Transverse colon (tissue), 4 donors: ENCODE results near the gene ATP5MC3. TPM values are rescaled to one million over a fixed set of nuclear protein-coding genes. Genes with fewer than 3 reads are reported as not detected.

Source experiments
- DNase-seq: peaks from one replicate; pipeline ENCODE4 v3.0.0-alpha.2; 2019
- H3K27ac ChIP-seq, 4 donors: fragments of 200-600 bp; sonication (generic); 2 replicates each; pipeline ENCODE4 v1.5.1; 2016 to 2018; ENCODE audit warnings: inconsistent platforms in 4 of 4
- H3K27me3 ChIP-seq: fragments of 200-600 bp; sonication (generic); 2 replicates; pipeline ENCODE4 v1.5.1; 2017; ENCODE audit warnings: inconsistent platforms
- H3K36me3 ChIP-seq, 4 donors: fragments of 200-600 bp; sonication (generic); 2 replicates each; pipeline ENCODE4 v1.5.1; 2017 to 2019; ENCODE audit warnings: inconsistent platforms in 4 of 4
- H3K4me1 ChIP-seq, 4 donors: fragments of 200-600 bp; sonication (generic); 2 replicates each; pipeline ENCODE4 v1.5.1; 2017 to 2020; ENCODE audit warnings: inconsistent platforms in 4 of 4
- H3K4me3 ChIP-seq, 4 donors: fragments of 200-600 bp; sonication (generic); 1 replicate in 1 of 4; 2 replicates in 3 of 4; pipeline versions ENCODE4 v1.5.1 to v1.6.1; 2017 to 2019; ENCODE audit warnings: inconsistent platforms in 4 of 4
- H3K9me3 ChIP-seq, 2 donors: fragments of 200-600 bp; sonication (generic); 2 replicates each; pipeline ENCODE4 v1.5.1; 2017 to 2019; ENCODE audit warnings: inconsistent platforms in 2 of 2
- CTCF ChIP-seq, 5 experiments: fragments of 200-600 bp in 3 of 5; fragments of 450-650 bp in 2 of 5; sonication (generic) in 3 of 5; IDR thresholded peaks; 1 replicate in 2 of 5; 2 replicates in 3 of 5; pipeline ENCODE4 v1.5.1; 2016 to 2017; ENCODE audit warnings: antibody characterized with exemption in 5 of 5, inconsistent platforms in 3 of 5, mild to moderate bottlenecking in 2 of 5, moderate library complexity in 1 of 5
- EP300 ChIP-seq: sonication (generic); formaldehyde crosslinking; IDR thresholded peaks from one replicate; pipeline ENCODE4 v1.6.1; 2017; ENCODE audit warnings: antibody characterized with exemption, low read depth
- POLR2A ChIP-seq: fragments of 450-650 bp; IDR thresholded peaks from one replicate; pipeline ENCODE4 v1.6.1; 2016; ENCODE audit warnings: antibody characterized with exemption, mild to moderate bottlenecking, moderate library complexity
- POLR2AphosphoS5 ChIP-seq, 3 donors: sonication (generic); formaldehyde crosslinking; IDR thresholded peaks; one replicate each; pipeline ENCODE4 v1.6.1; 2016; ENCODE audit warnings: antibody characterized with exemption in 3 of 3
- WGBS, 2 donors: methylation state at CpG; one replicate each; pipeline ENCODE4 v1.1.5; 2018; ENCODE audit warnings: low coverage in 1 of 2; 5-methylcytosine and 5-hydroxymethylcytosine counted together
- in situ Hi-C, 4 donors: fragments of 200-750 bp; cut with MboI; loops; one replicate each; pipeline versions ENCODE4 v1.15.0 to v1.15.1; 2017; ENCODE audit warnings: low sequenced_read_pairs in 3 of 4, low pct_ligation_motif_present in 1 of 4, low pct_unique_long_range_greater_than_20kb in 1 of 4
- intact Hi-C: fragments of 100-400 bp; cut with DNase I; formaldehyde crosslinking; loops from one replicate; pipeline ENCODE4 v1.15.1; 2023; ENCODE audit warnings: low total_unique reads
- total RNA-seq, 4 donors: library from RNA; depleted of rRNA; stranded (reverse); fragments of >200 nt; gene quantifications; one replicate each; pipeline ENCODE4 v1.1.0, GENCODE V29; 2016

Gene ATP5MC3
- total RNA-seq, 4 donors from 2014 or later, result 88.4 to 391 (median 181) TPM

DNA sequence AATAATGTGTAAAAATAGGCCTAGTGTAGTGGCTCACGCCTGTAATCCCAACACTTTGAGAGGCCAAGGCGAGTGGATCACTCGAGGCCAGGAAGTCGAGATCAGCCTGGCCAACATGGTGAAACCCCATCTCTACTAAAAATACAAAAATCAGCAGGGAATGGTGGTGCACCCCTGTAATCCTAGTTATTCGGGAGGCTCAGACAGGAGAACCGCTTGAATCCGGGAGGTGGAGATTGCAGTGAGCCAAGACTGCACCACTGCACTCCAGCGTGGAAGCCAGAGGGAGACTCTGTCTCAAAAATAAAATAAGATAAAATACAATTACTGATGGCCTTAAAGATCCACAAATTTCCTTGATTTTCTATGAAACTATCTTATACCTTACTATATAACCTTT, 17.3 kb downstream of the ATP5MC3 start:
- Histone ChIP-seq H3K4me1 (peaks cover 4 to 21% (median 8%) of the 10 kb centered on the region in 4 donors), H3K36me3 (no peaks in the 10 kb centered on the region), H3K27me3 (no peaks in the 10 kb centered on the region), H3K9me3 (no peaks in the 10 kb centered on the region), H3K27ac (no peak overlapping the region), H3K4me3 (no peak overlapping the region)
- WGBS, 2 donors, result 93 to 95% methylated on average over 5 to 8 of the region's 8 CpGs
- DNase-seq, result no peak
- in situ Hi-C loops (no loop called here), intact Hi-C loops (no loop called here)
- TF ChIP-seq CTCF (IDR thresholded peaks at IDR 0.05), result no peak
- no peak for TF ChIP-seq POLR2A
- no peak for TF ChIP-seq POLR2AphosphoS5 (IDR thresholded peaks at IDR 0.05)
- no peak for TF ChIP-seq EP300

DNA sequence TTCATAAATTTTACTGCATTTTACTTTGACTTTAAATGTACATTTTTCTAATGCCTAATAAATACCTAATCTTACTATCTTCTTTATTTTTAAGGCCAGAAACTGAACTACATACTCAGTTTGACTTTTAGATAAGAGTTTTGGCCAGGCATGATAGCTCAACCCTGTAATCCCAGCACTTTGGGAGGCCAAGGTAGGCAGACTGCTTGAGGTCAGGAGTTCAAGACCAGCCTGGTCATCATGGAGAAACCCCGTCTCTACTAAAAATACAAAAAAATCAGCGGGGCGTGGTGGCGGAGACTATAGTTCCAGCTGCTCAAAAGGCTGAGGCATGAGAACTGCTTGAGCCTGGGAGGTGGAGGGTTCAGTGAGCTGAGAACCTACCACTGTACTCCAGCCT, 22.6 kb downstream of the ATP5MC3 start:
- Histone ChIP-seq H3K4me1 (peaks cover 0 to 21% (median 9%) of the 10 kb centered on the region in 4 donors), H3K4me3 (no peak overlapping the region), H3K27me3 (no peaks in the 10 kb centered on the region), H3K36me3 (no peaks in the 10 kb centered on the region), H3K27ac (no peak overlapping the region), H3K9me3 (no peaks in the 10 kb centered on the region)
- in situ Hi-C loops, result no loop called here
- TF ChIP-seq CTCF (IDR thresholded peaks at IDR 0.05) (no peak), EP300 (no peak), POLR2AphosphoS5 (IDR thresholded peaks at IDR 0.05) (no peak)
- DNase-seq, result no peak
- intact Hi-C loops, result no loop called here
- 89 to 97% methylated on average over 3 to 4 of the region's 4 CpGs for WGBS, 2 donors

DNA sequence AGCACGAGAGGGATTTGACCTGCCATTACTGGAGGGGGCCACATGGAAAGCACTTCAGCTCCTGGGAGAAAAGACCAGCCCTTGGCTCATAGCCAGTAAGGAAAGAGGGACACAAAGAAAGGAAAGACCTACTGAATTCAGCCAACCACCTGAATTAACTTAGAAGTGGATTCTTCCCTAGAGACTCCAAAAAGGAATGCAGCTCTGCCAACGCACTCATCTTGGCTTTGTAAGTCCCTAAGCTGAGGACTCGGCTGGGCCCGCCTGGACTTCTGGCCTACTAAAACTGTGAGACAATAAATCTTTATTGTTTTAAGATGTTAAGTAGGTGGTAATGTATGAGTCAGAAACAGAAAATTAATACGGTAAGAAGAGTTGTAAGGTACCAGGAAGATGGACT, 25.0 kb downstream of the ATP5MC3 start:
- H3K4me3 ChIP-seq, result no peak overlapping the region
- peaks cover 3 to 31% (median 9%) of the 10 kb centered on the region in 4 donors for H3K4me1 ChIP-seq
- TF ChIP-seq POLR2AphosphoS5 (IDR thresholded peaks at IDR 0.05), result no peak
- TF ChIP-seq POLR2A, result no peak
- TF ChIP-seq EP300, result no peak
- no peak for TF ChIP-seq CTCF (IDR thresholded peaks at IDR 0.05)
- H3K36me3 ChIP-seq, result no peaks in the 10 kb centered on the region
- peak overlapping the region; percentile 39 to 73 (median 58) for H3K27ac ChIP-seq
- WGBS, 2 donors, result 46 to 49% methylated on average over 5 of the region's 5 CpGs
- intact Hi-C loops, result loop anchor here (2.0 kb wide), 1 partner anchor 20 kb away; no protein-coding TSS in a partner anchor
- no peaks in the 10 kb centered on the region for H3K27me3 ChIP-seq
- in situ Hi-C loops, result no loop called here
- peak; percentile 76 for DNase-seq
- H3K9me3 ChIP-seq, result no peaks in the 10 kb centered on the region

DNA sequence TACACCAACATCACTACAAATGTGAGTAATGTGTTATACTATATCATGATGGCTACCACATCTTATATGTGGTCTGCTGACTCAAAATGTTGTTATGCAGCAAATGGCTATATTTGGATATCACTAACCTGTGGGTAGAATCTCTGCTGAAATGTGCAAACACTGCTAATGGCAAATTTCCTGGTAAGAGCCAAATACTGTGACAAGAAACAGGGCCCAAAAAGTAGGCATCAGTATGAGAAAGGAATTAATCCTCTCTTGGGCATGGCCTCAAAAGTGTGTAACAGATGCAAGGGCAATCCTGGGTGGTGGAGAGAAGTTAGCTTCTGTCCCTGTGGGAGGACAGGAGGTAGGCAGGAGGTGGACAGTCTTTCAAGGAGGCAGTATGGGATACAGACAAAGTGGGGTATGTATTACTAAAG, 26.8 kb downstream of the ATP5MC3 start:
- no peak for DNase-seq
- intact Hi-C loops, result no loop called here
- H3K4me3 ChIP-seq, result no peak overlapping the region
- H3K9me3 ChIP-seq, result no peaks in the 10 kb centered on the region
- H3K27ac ChIP-seq, result no peak overlapping the region
- H3K4me1 ChIP-seq, result peaks cover 3 to 31% (median 9%) of the 10 kb centered on the region in 4 donors
- TF ChIP-seq EP300 (no peak), POLR2AphosphoS5 (IDR thresholded peaks at IDR 0.05) (no peak)
- H3K27me3 ChIP-seq, result no peaks in the 10 kb centered on the region
- H3K36me3 ChIP-seq, result no peaks in the 10 kb centered on the region
- in situ Hi-C loops, result no loop called here

DNA sequence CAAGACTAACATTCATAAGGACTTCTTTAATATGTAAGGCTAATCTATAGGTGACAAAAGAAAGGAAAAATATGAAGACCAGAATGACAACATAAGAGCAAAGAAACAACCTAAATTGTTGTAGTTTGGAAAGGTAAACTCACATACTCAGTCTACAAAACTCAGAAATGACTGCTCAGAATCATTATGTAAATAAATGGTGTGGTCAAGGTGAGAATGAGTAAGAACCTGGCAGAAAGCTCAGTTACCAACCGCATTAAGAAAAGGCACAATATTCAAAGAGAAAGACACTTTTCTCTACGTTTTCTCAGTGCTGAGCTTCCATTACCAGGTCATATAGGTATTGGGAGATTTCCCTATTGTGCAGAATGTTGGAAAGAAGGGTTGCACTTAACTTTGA, 29.3 kb downstream of the ATP5MC3 start:
- H3K9me3 ChIP-seq, result no peaks in the 10 kb centered on the region
- 63 to 74% methylated on average over 2 of the region's 2 CpGs for WGBS, 2 donors
- H3K36me3 ChIP-seq, result no peaks in the 10 kb centered on the region
- DNase-seq, result no peak
- in situ Hi-C loops (no loop called here), intact Hi-C loops (no loop called here)
- peaks cover 3 to 26% (median 7%) of the 10 kb centered on the region in 4 donors for H3K4me1 ChIP-seq
- H3K27ac ChIP-seq, result no peak overlapping the region
- H3K4me3 ChIP-seq, result no peak overlapping the region
- TF ChIP-seq POLR2AphosphoS5 (IDR thresholded peaks at IDR 0.05) (no peak), POLR2A (no peak), EP300 (no peak), CTCF (IDR thresholded peaks at IDR 0.05) (no peak)
- H3K27me3 ChIP-seq, result no peaks in the 10 kb centered on the region
